MG63 (cell line): Measurements from ENCODE around the gene MYL12B. TPM values are rescaled to one million over a fixed set of nuclear protein-coding genes. Genes with fewer than 3 reads are reported as not detected.
"Not testable (repeated sequence)": the region's sequence is repeated elsewhere in the genome, so short reads cannot be mapped to it uniquely, and the experiment has no call there.

ENCODE experiments used
- DNase-seq: peaks from one replicate; pipeline ENCODE4 v3.0.0-alpha.2; 2020
- H3K27me3 ChIP-seq: fragments of 250-450 bp; sonication (Bioruptor Pico); 2 replicates; pipeline ENCODE4 v1.5.1; 2020; ENCODE audit warnings: mild to moderate bottlenecking, moderate library complexity
- H3K36me3 ChIP-seq: fragments of 250-450 bp; sonication (Bioruptor Pico); 2 replicates; pipeline ENCODE4 v1.5.1; 2020; ENCODE audit warnings: mild to moderate bottlenecking, moderate library complexity
- H3K4me3 ChIP-seq: fragments of 250-450 bp; sonication (Bioruptor Pico); 2 replicates; pipeline ENCODE4 v1.5.1; 2020; ENCODE audit warnings: mild to moderate bottlenecking, moderate library complexity
- H3K9me3 ChIP-seq: fragments of 250-450 bp; sonication (Bioruptor Pico); 2 replicates; pipeline ENCODE4 v1.5.1; 2020; ENCODE audit warnings: mild to moderate bottlenecking, moderate library complexity
- total RNA-seq: library from RNA; depleted of rRNA; stranded (reverse); fragments of >200 nt; shearing (Covaris generic); gene quantifications from 2 replicates; pipeline ENCODE4 v1.2.3, GENCODE V29; 2014; ENCODE audit warnings: low replicate concordance; rRNA removed

Gene MYL12B
- total RNA-seq, 1 experiment from 2014 or later, result 396 TPM

GRCh38 chr18:3305933-3306332, 44.0 kb downstream of the MYL12B start:
- Histone ChIP-seq H3K4me3 (no peak overlapping the region), H3K27me3 (no peaks in the 10 kb centered on the region), H3K9me3 (no peaks in the 10 kb centered on the region), H3K36me3 (no peaks in the 10 kb centered on the region)
- peak; percentile 59 for DNase-seq

GRCh38 chr18:3306391-3306790, 44.5 kb downstream of the MYL12B start:
- Histone ChIP-seq H3K27me3 (no peaks in the 10 kb centered on the region), H3K9me3 (no peaks in the 10 kb centered on the region), H3K36me3 (no peaks in the 10 kb centered on the region), H3K4me3 (no peak overlapping the region)
- DNase-seq, result no peak

GRCh38 chr18:3313685-3314084, 51.8 kb downstream of the MYL12B start:
- Histone ChIP-seq H3K36me3 (no peaks in the 10 kb centered on the region), H3K27me3 (no peaks in the 10 kb centered on the region), H3K9me3 (no peaks in the 10 kb centered on the region; the same call in 1 of the 2 replicates), H3K4me3 (no peak overlapping the region)
- DNase-seq, result no peak

GRCh38 chr18:3315344-3315743, 53.4 kb downstream of the MYL12B start:
- H3K36me3 ChIP-seq, H3K27me3 ChIP-seq, H3K9me3 ChIP-seq, H3K4me3 ChIP-seq, DNase-seq: not testable (repeated sequence)

- no peaks in the 10 kb centered on the region for H3K36me3 ChIP-seq
- H3K4me3 ChIP-seq, result no peak overlapping the region
- H3K27me3 ChIP-seq, result no peaks in the 10 kb centered on the region
- DNase-seq, result no peak
- no peaks in the 10 kb centered on the region; the same call in 1 of the 2 replicates for H3K9me3 ChIP-seq
Observed at GRCh38 chr18:3319399-3319798, 57.5 kb downstream of the MYL12B start.

- H3K36me3 ChIP-seq, result no peaks in the 10 kb centered on the region
- no peaks in the 10 kb centered on the region for H3K27me3 ChIP-seq
- H3K4me3 ChIP-seq, result no peak overlapping the region
- no peak for DNase-seq
- H3K9me3 ChIP-seq, result no peaks in the 10 kb centered on the region; the same call in 1 of the 2 replicates
Observed at GRCh38 chr18:3319894-3320454, 58.0 kb downstream of the MYL12B start.

GRCh38 chr18:3321133-3321812, 59.3 kb downstream of the MYL12B start:
- Histone ChIP-seq H3K4me3 (no peak overlapping the region), H3K27me3 (no peaks in the 10 kb centered on the region), H3K9me3 (no peaks in the 10 kb centered on the region; the same call in 1 of the 2 replicates), H3K36me3 (no peaks in the 10 kb centered on the region)
- DNase-seq, result peak; percentile 82

GRCh38 chr18:3323900-3324299, 62.0 kb downstream of the MYL12B start:
- Histone ChIP-seq H3K4me3 (no peak overlapping the region), H3K36me3 (no peaks in the 10 kb centered on the region), H3K9me3 (no peaks in the 10 kb centered on the region), H3K27me3 (no peaks in the 10 kb centered on the region)
- DNase-seq, result peak; percentile 40

Other genes with a start within 250 kb of the MYL12B start
- 14.2 and 29.3 TPM in 2 replicates for gene LPIN2, start 249.0 kb upstream of the MYL12B start, total RNA-seq
- gene MYOM1, start 42.2 kb upstream of the MYL12B start, total RNA-seq, result 0.03 and 0.05 TPM in 2 replicates
- 750 and 1,020 TPM in 2 replicates for gene MYL12A, start 14.3 kb upstream of the MYL12B start, total RNA-seq
- 28.2 and 43.2 TPM in 2 replicates for gene TGIF1, start 188.0 kb downstream of the MYL12B start, total RNA-seq